ENCODE results near the gene GGTA1.

GRCh38 chr9:121538221-121538620 is 38.6 kb upstream of the GGTA1 start:
- TF ChIP-seq CTCF (IDR thresholded peaks at IDR 0.05; ENCODE audit: control extremely low read depth in 1 of 3, insufficient read depth in 1 of 3, low read depth in 1 of 3, low read length in 3 of 3) (peak; percentile 41 to 66 (median 63)), TAF1 (IDR thresholded peaks at IDR 0.05; ENCODE audit: low read depth, low read length) (no peak), SIN3A (conservative IDR thresholded peaks at IDR 0.05 in 1 of 2, IDR thresholded peaks at IDR 0.05 in 1 of 2; ENCODE audit: low read depth in 1 of 2, low read length in 2 of 2) (no peak)

All from H1 (cell line).